ENCODE measurements around the gene RALB.

- TF ChIP-seq CHD1 (IDR thresholded peaks at IDR 0.05; ENCODE audit: low read depth, low read length) (no peak), POLR2A (IDR thresholded peaks at IDR 0.05; ENCODE audit: low read depth, low read length) (no peak), FOS (IDR thresholded peaks at IDR 0.05; ENCODE audit: low read depth, low read length) (peak; percentile 46), CTCF (conservative IDR thresholded peaks at IDR 0.05; ENCODE audit: low read depth, low read length) (no peak)
These were observed 13.7 kb upstream of the RALB start for GRCh38 chr2:120238728-120239487.
